Measurements from ENCODE around the gene ZBTB32.
"Not testable (repeated sequence)": the region's sequence is repeated elsewhere in the genome, so short reads cannot be mapped to it uniquely, and the experiment has no call there.

ZBTB32 gene

DNA sequence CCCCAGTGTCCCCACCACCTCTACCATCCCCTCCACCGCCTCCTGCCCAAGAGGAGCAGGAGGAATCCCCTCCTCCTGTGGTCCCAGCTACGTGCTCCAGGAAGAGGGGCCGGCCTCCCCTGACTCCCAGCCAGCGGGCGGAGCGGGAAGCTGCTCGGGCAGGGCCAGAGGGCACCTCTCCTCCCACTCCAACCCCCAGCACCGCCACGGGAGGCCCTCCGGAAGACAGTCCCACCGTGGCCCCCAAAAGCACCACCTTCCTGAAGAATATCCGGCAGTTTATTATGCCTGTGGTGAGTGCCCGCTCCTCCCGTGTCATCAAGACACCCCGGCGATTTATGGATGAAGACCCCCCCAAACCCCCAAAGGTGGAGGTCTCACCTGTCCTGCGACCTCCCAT, 16.3 kb downstream of the ZBTB32 start:
- no peak for DNase-seq (ENCODE audit: low spot score in 2 of 2)
- no peak for ATAC-seq (ENCODE audit: low read depth)
- H3K27me3 Mint-ChIP-seq, result no peaks in the 10 kb centered on the region
- H3K27ac Mint-ChIP-seq, result no peak overlapping the region
- H3K4me3 Mint-ChIP-seq, result no peak overlapping the region
- peaks cover 16% of the 10 kb centered on the region for H3K4me1 Mint-ChIP-seq
- no peaks in the 10 kb centered on the region for H3K9me3 Mint-ChIP-seq
- peaks cover 27% of the 10 kb centered on the region for H3K36me3 Mint-ChIP-seq

- DNase-seq (ENCODE audit: low spot score in 2 of 2) (no peak), ATAC-seq (ENCODE audit: low read depth) (no peak)
- H3K27me3 Mint-ChIP-seq, result no peaks in the 10 kb centered on the region
- H3K27ac Mint-ChIP-seq, result no peak overlapping the region
- H3K4me1 Mint-ChIP-seq, result peaks cover 17% of the 10 kb centered on the region
- no peak overlapping the region for H3K4me3 Mint-ChIP-seq
- H3K9me3 Mint-ChIP-seq, result no peaks in the 10 kb centered on the region
- H3K36me3 Mint-ChIP-seq, result peaks cover 34% of the 10 kb centered on the region
These were observed 17.0 kb downstream of the ZBTB32 start for GRCh38 chr19:35721374-35721773.

DNA sequence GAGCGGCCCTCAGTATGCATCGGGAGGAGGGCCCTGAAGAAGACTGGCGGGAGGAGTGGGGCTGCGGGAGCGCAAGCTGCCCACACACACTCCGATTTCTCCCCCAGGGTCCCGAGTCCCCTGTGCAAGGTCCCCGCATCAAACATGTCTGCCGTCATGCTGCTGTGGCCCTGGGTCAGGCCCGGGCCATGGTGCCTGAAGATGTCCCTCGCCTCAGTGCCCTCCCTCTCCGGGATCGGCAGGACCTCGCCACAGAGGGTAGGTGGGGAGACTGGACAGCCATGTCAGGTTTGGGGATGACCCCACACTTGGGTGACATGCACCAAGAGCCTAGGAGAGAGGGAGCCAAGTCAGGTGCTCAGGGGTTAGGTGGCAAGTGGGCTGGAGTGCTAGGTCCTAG, 18.1 kb downstream of the ZBTB32 start:
- no peak overlapping the region for H3K27ac Mint-ChIP-seq
- H3K36me3 Mint-ChIP-seq, result peaks cover 34% of the 10 kb centered on the region

GRCh38 chr19:35722897-35723296, 18.5 kb downstream of the ZBTB32 start:
- H3K4me3 Mint-ChIP-seq, result no peak overlapping the region
- peaks cover 35% of the 10 kb centered on the region for H3K36me3 Mint-ChIP-seq
- H3K4me1 Mint-ChIP-seq, result peaks cover 14% of the 10 kb centered on the region
- no peak for DNase-seq (ENCODE audit: low spot score in 2 of 2)
- ATAC-seq (ENCODE audit: low read depth), result no peak
- H3K9me3 Mint-ChIP-seq, result no peaks in the 10 kb centered on the region
- H3K27me3 Mint-ChIP-seq, result no peaks in the 10 kb centered on the region
- no peak overlapping the region for H3K27ac Mint-ChIP-seq

More for the DNA sequence above, 18.1 kb downstream of the ZBTB32 start:
- ATAC-seq (ENCODE audit: low read depth), result no peak
- no peak overlapping the region for H3K4me3 Mint-ChIP-seq
- peaks cover 14% of the 10 kb centered on the region for H3K4me1 Mint-ChIP-seq
- H3K27me3 Mint-ChIP-seq, result no peaks in the 10 kb centered on the region
- H3K9me3 Mint-ChIP-seq, result no peaks in the 10 kb centered on the region
- no peak for DNase-seq (ENCODE audit: low spot score in 2 of 2)

DNA sequence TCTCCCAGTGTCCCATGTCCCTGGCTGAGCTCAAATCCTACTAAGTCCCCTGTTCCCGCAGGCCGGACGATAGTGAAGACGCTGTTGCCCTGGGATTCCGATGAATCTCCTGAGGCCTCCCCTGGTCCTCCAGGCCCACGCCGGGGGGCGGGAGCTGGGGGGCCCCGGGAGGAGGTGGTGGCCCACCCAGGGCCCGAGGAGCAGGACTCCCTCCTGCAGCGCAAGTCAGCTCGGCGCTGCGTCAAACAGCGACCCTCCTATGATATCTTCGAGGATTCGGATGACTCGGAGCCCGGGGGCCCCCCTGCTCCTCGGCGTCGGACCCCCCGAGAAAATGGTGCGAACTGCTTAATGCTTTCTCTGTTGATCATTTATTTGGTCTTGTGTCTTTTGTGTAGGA, 19.3 kb downstream of the ZBTB32 start:
- peaks cover 14% of the 10 kb centered on the region for H3K4me1 Mint-ChIP-seq

DNA sequence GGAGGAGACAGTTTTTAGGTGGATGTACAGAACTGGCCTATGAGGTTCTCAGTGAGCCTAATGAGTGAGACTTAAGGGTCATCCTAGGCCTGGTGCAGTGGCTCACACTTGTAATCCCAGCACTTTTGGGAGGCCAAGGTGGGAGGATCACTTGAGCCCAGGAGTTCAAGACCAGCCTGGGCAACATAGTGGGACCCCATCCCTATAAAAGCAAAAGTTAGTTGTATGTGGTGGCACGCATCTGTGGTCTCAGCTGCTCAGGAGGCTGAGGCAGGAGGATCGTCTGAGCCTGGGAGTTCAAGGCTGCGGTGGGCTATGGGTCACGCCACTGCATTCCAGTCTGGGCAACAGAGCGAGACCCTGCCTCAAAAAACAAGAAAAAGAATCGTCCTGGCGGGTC, 19.8 kb downstream of the ZBTB32 start:
- H3K27ac Mint-ChIP-seq; ATAC-seq (ENCODE audit: low read depth); H3K9me3 Mint-ChIP-seq; H3K4me3 Mint-ChIP-seq; DNase-seq (ENCODE audit: low spot score in 2 of 2); H3K27me3 Mint-ChIP-seq: not testable (repeated sequence)
- peaks cover 45% of the 10 kb centered on the region for H3K36me3 Mint-ChIP-seq
- peaks cover 13% of the 10 kb centered on the region for H3K4me1 Mint-ChIP-seq

More for the DNA sequence above, 19.3 kb downstream of the ZBTB32 start:
- no peaks in the 10 kb centered on the region for H3K9me3 Mint-ChIP-seq
- peaks cover 42% of the 10 kb centered on the region for H3K36me3 Mint-ChIP-seq
- ATAC-seq (ENCODE audit: low read depth) (no peak), DNase-seq (ENCODE audit: low spot score in 2 of 2) (no peak)
- no peak overlapping the region for H3K4me3 Mint-ChIP-seq
- H3K27me3 Mint-ChIP-seq, result no peaks in the 10 kb centered on the region
- no peak overlapping the region for H3K27ac Mint-ChIP-seq

- Mint-ChIP-seq H3K27ac (no peak overlapping the region), H3K36me3 (peaks cover 45% of the 10 kb centered on the region), H3K9me3 (no peaks in the 10 kb centered on the region), H3K27me3 (no peaks in the 10 kb centered on the region), H3K4me3 (no peak overlapping the region), H3K4me1 (peaks cover 9% of the 10 kb centered on the region)
- DNase-seq (ENCODE audit: low spot score in 2 of 2), result no peak
- no peak for ATAC-seq (ENCODE audit: low read depth)
These were observed 20.2 kb downstream of the ZBTB32 start for GRCh38 chr19:35724560-35724959.

DNA sequence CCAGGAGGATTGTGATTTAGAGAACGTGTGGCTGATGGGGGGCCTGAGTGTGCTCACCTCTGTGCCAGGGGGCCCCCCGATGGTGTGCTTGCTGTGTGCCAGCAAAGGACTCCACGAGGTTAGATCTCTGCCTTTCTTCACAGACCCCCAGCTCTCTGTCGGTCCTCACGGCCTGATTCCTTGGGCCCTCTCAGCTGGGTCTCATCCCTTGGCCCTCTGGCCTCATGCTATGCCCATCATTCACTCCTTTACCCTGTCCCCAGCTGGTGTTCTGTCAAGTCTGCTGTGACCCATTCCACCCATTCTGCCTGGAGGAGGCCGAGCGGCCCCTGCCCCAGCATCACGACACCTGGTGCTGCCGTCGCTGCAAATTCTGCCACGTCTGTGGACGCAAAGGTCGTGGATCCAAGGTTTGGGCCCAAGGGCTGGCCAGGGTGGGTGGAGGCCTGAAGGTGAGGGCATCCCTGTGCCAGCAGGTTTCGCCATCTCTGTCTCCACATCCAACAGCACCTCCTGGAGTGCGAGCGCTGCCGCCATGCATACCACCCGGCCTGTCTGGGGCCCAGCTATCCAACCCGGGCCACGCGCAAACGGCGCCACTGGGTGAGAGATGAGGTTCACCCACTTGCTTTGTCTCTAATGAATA, 21.0 kb downstream of the ZBTB32 start:
- Mint-ChIP-seq H3K27me3 (no peaks in the 10 kb centered on the region), H3K4me1 (peaks cover 5% of the 10 kb centered on the region), H3K9me3 (no peaks in the 10 kb centered on the region), H3K27ac (no peak overlapping the region), H3K4me3 (no peak overlapping the region), H3K36me3 (peaks cover 48% of the 10 kb centered on the region)
- DNase-seq (ENCODE audit: low spot score in 2 of 2) (no peak), ATAC-seq (ENCODE audit: low read depth) (no peak)

DNA sequence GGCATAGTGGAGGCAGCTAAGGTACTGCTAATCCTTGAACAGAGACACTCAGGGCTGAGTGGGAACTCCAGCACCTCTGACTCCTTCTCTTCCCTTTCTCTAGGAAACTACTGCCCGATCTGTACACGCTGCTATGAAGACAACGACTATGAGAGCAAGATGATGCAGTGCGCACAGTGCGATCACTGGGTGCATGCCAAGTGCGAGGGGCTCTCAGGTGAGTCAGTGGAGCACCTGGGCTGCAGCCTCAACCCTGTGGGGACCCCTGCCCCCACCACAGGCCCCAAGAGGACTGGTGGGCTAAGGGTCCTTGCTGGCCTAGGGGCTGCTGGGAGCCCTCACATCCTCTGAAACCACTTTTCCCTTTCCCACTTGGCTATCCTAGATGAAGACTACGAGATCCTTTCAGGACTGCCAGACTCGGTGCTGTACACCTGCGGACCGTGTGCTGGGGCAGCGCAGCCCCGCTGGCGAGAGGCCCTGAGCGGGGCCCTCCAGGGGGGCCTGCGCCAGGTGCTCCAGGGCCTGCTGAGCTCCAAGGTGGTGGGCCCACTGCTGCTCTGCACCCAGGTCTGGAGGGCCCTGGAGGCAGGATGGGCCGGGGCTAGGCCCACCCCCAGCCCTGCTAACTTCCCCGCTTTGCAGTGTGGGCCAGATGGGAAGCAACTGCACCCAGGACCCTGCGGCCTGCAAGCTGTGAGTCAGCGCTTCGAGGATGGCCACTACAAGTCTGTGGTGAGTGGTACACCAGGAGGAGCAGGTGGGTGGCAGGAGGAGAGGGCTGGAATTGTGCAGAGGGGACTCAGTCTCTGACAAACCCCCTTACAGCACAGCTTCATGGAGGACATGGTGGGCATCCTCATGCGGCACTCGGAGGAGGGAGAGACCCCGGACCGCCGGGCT, 22.9 kb downstream of the ZBTB32 start:
- no peak overlapping the region for H3K4me3 Mint-ChIP-seq
- H3K27me3 Mint-ChIP-seq, result no peaks in the 10 kb centered on the region
- no peak for ATAC-seq (ENCODE audit: low read depth)
- peak overlapping the region; percentile 55 for H3K27ac Mint-ChIP-seq
- H3K9me3 Mint-ChIP-seq, result no peaks in the 10 kb centered on the region
- peaks cover 7% of the 10 kb centered on the region for H3K4me1 Mint-ChIP-seq
- peaks cover 49% of the 10 kb centered on the region for H3K36me3 Mint-ChIP-seq
- no peak for DNase-seq (ENCODE audit: low spot score in 2 of 2)

- peaks cover 45% of the 10 kb centered on the region for H3K36me3 Mint-ChIP-seq
- no peaks in the 10 kb centered on the region for H3K27me3 Mint-ChIP-seq
- H3K4me3 Mint-ChIP-seq, result no peak overlapping the region
- DNase-seq (ENCODE audit: low spot score in 2 of 2) (no peak), ATAC-seq (ENCODE audit: low read depth) (no peak)
- H3K4me1 Mint-ChIP-seq, result peaks cover 7% of the 10 kb centered on the region
- no peaks in the 10 kb centered on the region for H3K9me3 Mint-ChIP-seq
- H3K27ac Mint-ChIP-seq, result peak overlapping the region; percentile 55
These were observed 23.8 kb downstream of the ZBTB32 start for GRCh38 chr19:35727956-35728706.

DNA sequence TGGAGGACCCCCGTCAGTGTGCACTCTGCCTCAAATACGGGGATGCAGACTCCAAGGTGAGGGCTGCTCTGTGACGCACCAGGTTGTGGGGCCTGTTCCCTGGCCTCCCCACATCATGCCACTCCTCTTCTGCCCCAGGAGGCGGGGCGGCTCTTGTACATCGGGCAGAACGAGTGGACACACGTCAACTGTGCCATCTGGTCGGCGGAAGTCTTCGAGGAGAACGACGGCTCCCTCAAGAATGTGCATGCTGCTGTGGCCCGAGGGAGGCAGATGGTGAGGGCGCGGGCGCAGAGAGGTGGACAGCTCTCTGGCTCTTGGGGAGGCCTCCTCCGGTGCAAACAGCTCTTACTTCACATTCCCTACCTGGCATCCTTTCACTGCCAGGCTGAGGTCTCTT, 24.7 kb downstream of the ZBTB32 start:
- Mint-ChIP-seq H3K4me1 (peaks cover 8% of the 10 kb centered on the region), H3K9me3 (no peaks in the 10 kb centered on the region), H3K36me3 (peaks cover 41% of the 10 kb centered on the region), H3K4me3 (no peak overlapping the region), H3K27me3 (no peaks in the 10 kb centered on the region), H3K27ac (no peak overlapping the region)
- DNase-seq (ENCODE audit: low spot score in 2 of 2), result no peak
- ATAC-seq (ENCODE audit: low read depth), result no peak

DNA sequence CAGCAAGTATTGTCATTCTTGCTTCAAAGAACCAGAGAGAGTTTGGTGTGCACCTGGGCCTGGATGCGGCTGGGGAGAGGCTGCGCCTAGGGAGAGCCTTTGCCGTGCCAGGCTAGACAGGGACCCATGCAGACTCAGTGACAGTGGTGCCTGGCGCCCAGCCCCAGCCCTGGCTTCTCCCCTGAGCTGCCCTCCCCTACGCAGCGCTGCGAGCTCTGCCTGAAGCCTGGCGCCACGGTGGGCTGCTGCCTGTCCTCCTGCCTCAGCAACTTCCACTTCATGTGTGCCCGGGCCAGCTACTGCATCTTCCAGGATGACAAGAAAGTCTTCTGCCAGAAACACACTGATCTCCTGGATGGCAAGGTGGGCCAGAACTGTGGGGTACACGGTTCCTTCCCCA, 25.4 kb downstream of the ZBTB32 start:
- Mint-ChIP-seq H3K27me3 (no peaks in the 10 kb centered on the region), H3K4me1 (peaks cover 12% of the 10 kb centered on the region), H3K36me3 (peaks cover 44% of the 10 kb centered on the region), H3K27ac (no peak overlapping the region), H3K9me3 (no peaks in the 10 kb centered on the region), H3K4me3 (no peak overlapping the region)
- DNase-seq (ENCODE audit: low spot score in 2 of 2) (no peak), ATAC-seq (ENCODE audit: low read depth) (no peak)

DNA sequence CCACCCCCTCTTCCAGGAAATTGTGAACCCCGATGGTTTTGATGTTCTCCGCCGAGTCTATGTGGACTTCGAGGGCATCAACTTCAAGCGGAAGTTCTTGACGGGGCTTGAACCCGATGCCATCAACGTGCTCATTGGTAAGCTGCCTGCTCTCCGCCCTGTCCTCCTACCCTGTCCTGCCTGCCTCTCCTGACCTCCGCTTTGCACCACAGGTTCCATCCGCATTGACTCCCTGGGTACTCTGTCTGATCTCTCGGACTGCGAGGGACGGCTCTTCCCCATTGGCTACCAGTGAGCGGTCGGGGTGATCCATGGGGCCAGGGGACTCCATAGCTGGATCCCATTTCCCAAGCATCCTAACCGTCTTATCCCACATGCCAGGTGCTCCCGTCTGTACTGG, 26.0 kb downstream of the ZBTB32 start:
- DNase-seq (ENCODE audit: low spot score in 2 of 2) (no peak), ATAC-seq (ENCODE audit: low read depth) (no peak)
- H3K27ac Mint-ChIP-seq, result peak overlapping the region; percentile 64
- H3K4me3 Mint-ChIP-seq, result no peak overlapping the region
- H3K27me3 Mint-ChIP-seq, result no peaks in the 10 kb centered on the region
- H3K9me3 Mint-ChIP-seq, result no peaks in the 10 kb centered on the region
- H3K4me1 Mint-ChIP-seq, result peaks cover 12% of the 10 kb centered on the region
- H3K36me3 Mint-ChIP-seq, result peaks cover 45% of the 10 kb centered on the region

DNA sequence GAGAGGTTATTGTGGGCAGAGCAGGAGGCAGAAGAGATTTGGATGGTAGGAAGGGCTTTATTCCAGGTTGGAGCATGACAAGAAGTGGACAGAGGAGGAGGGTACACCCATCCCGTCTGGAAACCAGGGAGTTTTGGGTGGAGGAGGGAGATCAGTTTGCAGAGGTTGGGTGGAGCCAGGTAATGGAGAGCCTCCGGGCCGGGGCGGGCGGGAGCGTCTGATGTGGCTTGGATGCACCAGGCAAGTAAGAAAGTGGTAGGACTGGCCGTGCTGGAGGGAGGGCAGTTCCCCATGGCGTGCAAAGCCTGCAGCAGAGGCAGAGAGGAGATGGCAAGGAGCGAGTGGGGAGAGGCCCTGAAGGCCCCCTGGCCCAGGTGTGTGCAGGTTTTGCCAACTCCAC, 27.0 kb downstream of the ZBTB32 start:
- DNase-seq (ENCODE audit: low spot score in 2 of 2) (no peak), ATAC-seq (ENCODE audit: low read depth) (no peak)
- Mint-ChIP-seq H3K4me1 (peaks cover 8% of the 10 kb centered on the region), H3K4me3 (no peak overlapping the region), H3K27me3 (no peaks in the 10 kb centered on the region), H3K9me3 (no peaks in the 10 kb centered on the region), H3K27ac (peak overlapping the region; percentile 8), H3K36me3 (peaks cover 42% of the 10 kb centered on the region)

Data from memory B cell (primary cell).